ENCODE measurements around the gene MYLK3. TPM values are rescaled to one million over a fixed set of nuclear protein-coding genes. Genes with fewer than 3 reads are reported as not detected.

Gene MYLK3
- total RNA-seq, 2 donors from 2014 or later = 1.5 to 54.2 TPM

GRCh38 chr16:46775214-46775613 is 27.1 kb upstream of the MYLK3 start:
- H3K27ac ChIP-seq = no peak overlapping the region
- no peaks in the 10 kb centered on the region for H3K4me1 ChIP-seq (replicated peaks)
- H3K27me3 ChIP-seq (replicated peaks; ENCODE audit: insufficient read depth) = no peaks in the 10 kb centered on the region
- H3K9me3 ChIP-seq = no peaks in the 10 kb centered on the region
- no peak for DNase-seq (ENCODE audit: low spot score)
- WGBS = 82% methylated on average over 4 of the region's 4 CpGs
- intact Hi-C loops (cut with DNase I) = no loop called here
- H3K4me3 ChIP-seq = no peak overlapping the region
- TF ChIP-seq CTCF (IDR thresholded peaks at IDR 0.05) = no peak
- TF ChIP-seq POLR2A (IDR thresholded peaks at IDR 0.05) = no peak
- no peak for TF ChIP-seq POLR2AphosphoS5 (IDR thresholded peaks at IDR 0.05)
- H3K36me3 ChIP-seq = no peaks in the 10 kb centered on the region

GRCh38 chr16:46774743-46775177 is 26.6 kb upstream of the MYLK3 start:
- Histone ChIP-seq H3K4me1 (replicated peaks) (no peaks in the 10 kb centered on the region), H3K27ac (no peak overlapping the region), H3K36me3 (no peaks in the 10 kb centered on the region), H3K27me3 (replicated peaks; ENCODE audit: insufficient read depth) (no peaks in the 10 kb centered on the region), H3K4me3 (no peak overlapping the region), H3K9me3 (no peaks in the 10 kb centered on the region)
- 86% methylated on average over 3 of the region's 3 CpGs for WGBS
- TF ChIP-seq POLR2A (IDR thresholded peaks at IDR 0.05) = no peak
- no peak for TF ChIP-seq POLR2AphosphoS5 (IDR thresholded peaks at IDR 0.05)
- TF ChIP-seq CTCF (IDR thresholded peaks at IDR 0.05) = no peak
- intact Hi-C loops (cut with DNase I) = no loop called here
- DNase-seq (ENCODE audit: low spot score) = no peak

- intact Hi-C loops (cut with DNase I) = no loop called here
- H3K27ac ChIP-seq = no peak overlapping the region
- no peaks in the 10 kb centered on the region for H3K9me3 ChIP-seq
- H3K4me1 ChIP-seq (replicated peaks) = no peaks in the 10 kb centered on the region
- no peaks in the 10 kb centered on the region for H3K27me3 ChIP-seq (replicated peaks; ENCODE audit: insufficient read depth)
- 92% methylated on average over 4 of the region's 4 CpGs for WGBS
- TF ChIP-seq POLR2AphosphoS5 (IDR thresholded peaks at IDR 0.05) (no peak), POLR2A (IDR thresholded peaks at IDR 0.05) (no peak), CTCF (IDR thresholded peaks at IDR 0.05) (no peak)
- H3K4me3 ChIP-seq = no peak overlapping the region
- no peak for DNase-seq (ENCODE audit: low spot score)
- H3K36me3 ChIP-seq = no peaks in the 10 kb centered on the region
Measured at GRCh38 chr16:46772463-46772862, 24.3 kb upstream of the MYLK3 start.

GRCh38 chr16:46768809-46769208 is 20.7 kb upstream of the MYLK3 start:
- H3K27me3 ChIP-seq (replicated peaks; ENCODE audit: insufficient read depth) = no peaks in the 10 kb centered on the region
- H3K9me3 ChIP-seq = no peaks in the 10 kb centered on the region
- DNase-seq (ENCODE audit: low spot score) = no peak
- 66% methylated on average over 8 of the region's 8 CpGs for WGBS
- H3K36me3 ChIP-seq = no peaks in the 10 kb centered on the region
- TF ChIP-seq CTCF (IDR thresholded peaks at IDR 0.05) (no peak), POLR2AphosphoS5 (IDR thresholded peaks at IDR 0.05) (no peak), POLR2A (IDR thresholded peaks at IDR 0.05) (no peak)
- intact Hi-C loops (cut with DNase I) = no loop called here
- H3K27ac ChIP-seq = no peak overlapping the region
- H3K4me3 ChIP-seq = no peak overlapping the region
- no peaks in the 10 kb centered on the region for H3K4me1 ChIP-seq (replicated peaks)

- no peaks in the 10 kb centered on the region for H3K27me3 ChIP-seq (replicated peaks; ENCODE audit: insufficient read depth)
- TF ChIP-seq CTCF (IDR thresholded peaks at IDR 0.05) = no peak
- no peak for TF ChIP-seq POLR2A (IDR thresholded peaks at IDR 0.05)
- TF ChIP-seq POLR2AphosphoS5 (IDR thresholded peaks at IDR 0.05) = no peak
- intact Hi-C loops (cut with DNase I) = no loop called here
- no peaks in the 10 kb centered on the region for H3K36me3 ChIP-seq
- no peak overlapping the region for H3K4me3 ChIP-seq
- DNase-seq (ENCODE audit: low spot score) = no peak
- no peaks in the 10 kb centered on the region for H3K9me3 ChIP-seq
- no peaks in the 10 kb centered on the region for H3K4me1 ChIP-seq (replicated peaks)
- no peak overlapping the region for H3K27ac ChIP-seq
- WGBS = 87% methylated on average over 7 of the region's 7 CpGs
Measured at GRCh38 chr16:46765050-46765449, 16.9 kb upstream of the MYLK3 start.

All from prostate gland (tissue), 2 donors.